Dedifferentiated amniotic fluid mesenchymal stem cell (primary cell): Measurements from ENCODE around the gene RPS6KA2.
"Not testable (repeated sequence)": the region's sequence is repeated elsewhere in the genome, so short reads cannot be mapped to it uniquely, and the experiment has no call there.

Experiments
- DNase-seq: peaks from one replicate; pipeline ENCODE4 v3.0.0-alpha.2; 2016; ENCODE audit errors: extremely low spot score

The RPS6KA2 gene

GRCh38 chr6:166398348-166398747, 228.7 kb downstream of the RPS6KA2 start:
- no peak for DNase-seq

- DNase-seq = no peak
Observed at GRCh38 chr6:166397849-166398248, 229.2 kb downstream of the RPS6KA2 start.

GRCh38 chr6:166395778-166396177, 231.3 kb downstream of the RPS6KA2 start:
- no peak for DNase-seq

- no peak for DNase-seq
Observed at GRCh38 chr6:166395351-166395750, 231.7 kb downstream of the RPS6KA2 start.

GRCh38 chr6:166394036-166394892, 232.8 kb downstream of the RPS6KA2 start:
- DNase-seq = no peak

GRCh38 chr6:166393535-166393823, 233.6 kb downstream of the RPS6KA2 start:
- DNase-seq = no peak

- not testable (repeated sequence) for DNase-seq
Observed at GRCh38 chr6:166392755-166393534, 234.1 kb downstream of the RPS6KA2 start.

- no peak for DNase-seq
Observed at GRCh38 chr6:166389119-166389518, 237.9 kb downstream of the RPS6KA2 start.

GRCh38 chr6:166388290-166389004, 238.6 kb downstream of the RPS6KA2 start:
- DNase-seq = no peak

GRCh38 chr6:166387642-166388289, 239.3 kb downstream of the RPS6KA2 start:
- DNase-seq = no peak

GRCh38 chr6:166387098-166387497, 240.0 kb downstream of the RPS6KA2 start:
- not testable (repeated sequence) for DNase-seq

- DNase-seq = no peak
Observed at GRCh38 chr6:166386111-166386510, 240.9 kb downstream of the RPS6KA2 start.

- peak; percentile 27 for DNase-seq
Observed at GRCh38 chr6:166383802-166384363, 243.2 kb downstream of the RPS6KA2 start.

- DNase-seq = peak; percentile 92
Observed at GRCh38 chr6:166382933-166383801, 243.9 kb downstream of the RPS6KA2 start, which contains the start of gene MPC1. TSS of gene MPC1 (minus strand) at chr6:166382940. CDS start at chr6:166382876, 64 bp downstream.

- no peak for DNase-seq
Observed at GRCh38 chr6:166382500-166382932, 244.5 kb downstream of the RPS6KA2 start.

- DNase-seq = peak; percentile 20
Observed at GRCh38 chr6:166381733-166382499, 245.1 kb downstream of the RPS6KA2 start.

GRCh38 chr6:166381381-166381732, 245.7 kb downstream of the RPS6KA2 start:
- no peak for DNase-seq

GRCh38 chr6:166379800-166380199, 247.3 kb downstream of the RPS6KA2 start:
- DNase-seq = no peak

GRCh38 chr6:166379103-166379586, 247.9 kb downstream of the RPS6KA2 start:
- no peak for DNase-seq

- DNase-seq = no peak
Observed at GRCh38 chr6:166377721-166378120, 249.3 kb downstream of the RPS6KA2 start.
